Activated CD8-positive, alpha-beta T cell treated with anti-CD3 and anti-CD28 coated beads for 36 hours (primary cell): ENCODE measurements around the gene GALNT1. TPM values are rescaled to one million over a fixed set of nuclear protein-coding genes. Genes with fewer than 3 reads are reported as not detected.

Experiments
- ATAC-seq: fragments of 200-7000 bp; cut with Tn5 transposase; one replicate; pipeline ENCODE4 v1.10.0; 2021; ENCODE audit warnings: mild to moderate bottlenecking, moderate library complexity
- CTCF ChIA-PET: fragments of 350-600 bp; sonication (Branson Sonifier 250); formaldehyde crosslinking; loops from one replicate; lab custom pipeline; 2021; ENCODE audit warnings: antibody characterized with exemption; lab: Charles Lee
- POLR2A ChIA-PET: fragments of 350-600 bp; sonication (Branson Sonifier 250); formaldehyde crosslinking; loops from one replicate; lab custom pipeline; 2021; ENCODE audit warnings: antibody characterized with exemption; lab: Charles Lee
- DNase-seq: peaks from one replicate; pipeline ENCODE4 v3.0.0-alpha.2; 2020
- H3K27ac Mint-ChIP-seq: one replicate; pipeline ENCODE4 v1.8.0; 2021; ENCODE audit warnings: mild to moderate bottlenecking, mixed read lengths
- H3K27me3 Mint-ChIP-seq: one replicate; pipeline ENCODE4 v1.8.0; 2021; ENCODE audit warnings: mixed read lengths
- H3K36me3 Mint-ChIP-seq: one replicate; pipeline ENCODE4 v1.8.0; 2021; ENCODE audit warnings: low read depth, mixed read lengths
- H3K4me1 Mint-ChIP-seq: one replicate; pipeline ENCODE4 v1.8.0; 2021; ENCODE audit warnings: low read depth, mixed read lengths
- H3K4me3 Mint-ChIP-seq: one replicate; pipeline ENCODE4 v1.8.0; 2021; ENCODE audit warnings: mild to moderate bottlenecking, moderate library complexity, mixed read lengths
- H3K9me3 Mint-ChIP-seq: one replicate; pipeline ENCODE4 v1.8.0; 2021; ENCODE audit warnings: mixed read lengths
- CTCF ChIP-seq: fragments of 200-600 bp; IDR thresholded peaks from one replicate; pipeline ENCODE4 v1.8.0; 2022; ENCODE audit warnings: antibody characterized with exemption, mild to moderate bottlenecking
- intact Hi-C: fragments of 100-400 bp; cut with micrococcal nuclease; formaldehyde crosslinking; loops from one replicate; pipeline ENCODE4 v1.10.0; 2022
- total RNA-seq, 2 experiments: library from RNA; stranded (reverse); gene quantifications; one replicate each; pipeline ENCODE4 v1.2.3, GENCODE V29; 2021

Gene GALNT1
- total RNA-seq, 2 experiments from 2014 or later: 38.2 to 38.8 TPM

- intact Hi-C loops: no loop called here
- H3K4me3 Mint-ChIP-seq: no peak overlapping the region
- peaks cover 15% of the 10 kb centered on the region for H3K9me3 Mint-ChIP-seq
- no peak for TF ChIP-seq CTCF
- peaks cover 27% of the 10 kb centered on the region for H3K36me3 Mint-ChIP-seq
- H3K4me1 Mint-ChIP-seq: peaks cover 42% of the 10 kb centered on the region
- ChIA-PET POLR2A (no interaction called here), CTCF (interaction anchor here (1.3 to 1.4 kb wide), 2 partner anchors 160 to 168 kb away, joined by 3 read pairs; no protein-coding TSS in a partner anchor)
- DNase-seq: no peak
- no peak for ATAC-seq
- H3K27me3 Mint-ChIP-seq: no peaks in the 10 kb centered on the region
- no peak overlapping the region for H3K27ac Mint-ChIP-seq
Measured at GRCh38 chr18:35588122-35588521, 6.6 kb downstream of the GALNT1 start.

- Mint-ChIP-seq H3K9me3 (peaks cover 14% of the 10 kb centered on the region), H3K4me3 (no peak overlapping the region), H3K4me1 (peaks cover 38% of the 10 kb centered on the region), H3K36me3 (peaks cover 25% of the 10 kb centered on the region), H3K27me3 (no peaks in the 10 kb centered on the region), H3K27ac (peak overlapping the region; percentile 27)
- CTCF ChIA-PET: interaction anchor here (1.3 to 1.4 kb wide), 3 partner anchors 160 to 203 kb away, joined by 3 read pairs; no protein-coding TSS in a partner anchor
- TF ChIP-seq CTCF: peak; percentile 15
- intact Hi-C loops: no loop called here
- ATAC-seq: peak; percentile 77
- POLR2A ChIA-PET: no interaction called here
- peak; percentile 48 for DNase-seq
Measured at GRCh38 chr18:35588995-35589394, 7.5 kb downstream of the GALNT1 start.

GRCh38 chr18:35589546-35589945 lies 8.0 kb downstream of the GALNT1 start:
- ChIA-PET POLR2A (no interaction called here), CTCF (interaction anchor here (1.4 kb wide), 2 partner anchors 167 to 203 kb away, joined by 3 read pairs; no protein-coding TSS in a partner anchor)
- ATAC-seq (no peak), DNase-seq (no peak)
- no peak overlapping the region for H3K4me3 Mint-ChIP-seq
- peaks cover 40% of the 10 kb centered on the region for H3K4me1 Mint-ChIP-seq
- peaks cover 22% of the 10 kb centered on the region for H3K36me3 Mint-ChIP-seq
- H3K27me3 Mint-ChIP-seq: no peaks in the 10 kb centered on the region
- H3K27ac Mint-ChIP-seq: no peak overlapping the region
- peaks cover 11% of the 10 kb centered on the region for H3K9me3 Mint-ChIP-seq
- intact Hi-C loops: no loop called here
- TF ChIP-seq CTCF: no peak

GRCh38 chr18:35590935-35591334 lies 9.4 kb downstream of the GALNT1 start:
- intact Hi-C loops: no loop called here
- peaks cover 16% of the 10 kb centered on the region for H3K36me3 Mint-ChIP-seq
- TF ChIP-seq CTCF: no peak
- ATAC-seq: peak; percentile 37
- H3K27ac Mint-ChIP-seq: no peak overlapping the region
- H3K4me1 Mint-ChIP-seq: peaks cover 41% of the 10 kb centered on the region
- DNase-seq: no peak
- POLR2A ChIA-PET: no interaction called here
- H3K4me3 Mint-ChIP-seq: no peak overlapping the region
- H3K27me3 Mint-ChIP-seq: no peaks in the 10 kb centered on the region
- CTCF ChIA-PET: interaction anchor here (1.1 kb wide), 1 partner anchor 8 kb away, joined by 3 read pairs; no protein-coding TSS in a partner anchor
- peaks cover 7% of the 10 kb centered on the region for H3K9me3 Mint-ChIP-seq

GRCh38 chr18:35592298-35592697 lies 10.8 kb downstream of the GALNT1 start:
- DNase-seq (peak; percentile 51), ATAC-seq (peak; percentile 40)
- Mint-ChIP-seq H3K27me3 (no peaks in the 10 kb centered on the region), H3K27ac (no peak overlapping the region), H3K4me1 (peaks cover 45% of the 10 kb centered on the region), H3K9me3 (peaks cover 7% of the 10 kb centered on the region), H3K36me3 (peaks cover 11% of the 10 kb centered on the region), H3K4me3 (no peak overlapping the region)
- POLR2A ChIA-PET: interaction anchor here (0.6 to 1.5 kb wide), 2 partner anchors 21 to 25 kb away, joined by 3 to 5 read pairs; no protein-coding TSS in a partner anchor
- CTCF ChIA-PET: no interaction called here
- TF ChIP-seq CTCF: no peak
- intact Hi-C loops: no loop called here
